ENCODE measurements around the gene NTRK2.

GRCh38 chr9:84846906-84847305 lies 177.4 kb downstream of the NTRK2 start:
- TF ChIP-seq FOXA1 (IDR thresholded peaks at IDR 0.05) (no peak), FOXM1 (IDR thresholded peaks at IDR 0.05; ENCODE audit: borderline replicate concordance) (no peak), NFRKB (IDR thresholded peaks at IDR 0.05) (no peak), BHLHE40 (IDR thresholded peaks at IDR 0.05; ENCODE audit: borderline replicate concordance) (no peak), SUZ12 (IDR thresholded peaks at IDR 0.05) (no peak), SP1 (IDR thresholded peaks at IDR 0.05) (no peak), FOXK2 (IDR thresholded peaks at IDR 0.05) (no peak), L3MBTL2 (conservative IDR thresholded peaks at IDR 0.05) (no peak), LEF1 (IDR thresholded peaks at IDR 0.05; ENCODE audit: borderline replicate concordance) (no peak), ARNT (IDR thresholded peaks at IDR 0.05) (no peak), TARDBP (IDR thresholded peaks at IDR 0.05) (no peak), PKNOX1 (IDR thresholded peaks at IDR 0.05) (no peak), CTBP1 (IDR thresholded peaks at IDR 0.05; ENCODE audit: borderline replicate concordance) (no peak), ZNF384 (IDR thresholded peaks at IDR 0.05) (no peak)

Measured in HEK293T (cell line).